Measurements from ENCODE around the gene UBXN10.

DNA sequence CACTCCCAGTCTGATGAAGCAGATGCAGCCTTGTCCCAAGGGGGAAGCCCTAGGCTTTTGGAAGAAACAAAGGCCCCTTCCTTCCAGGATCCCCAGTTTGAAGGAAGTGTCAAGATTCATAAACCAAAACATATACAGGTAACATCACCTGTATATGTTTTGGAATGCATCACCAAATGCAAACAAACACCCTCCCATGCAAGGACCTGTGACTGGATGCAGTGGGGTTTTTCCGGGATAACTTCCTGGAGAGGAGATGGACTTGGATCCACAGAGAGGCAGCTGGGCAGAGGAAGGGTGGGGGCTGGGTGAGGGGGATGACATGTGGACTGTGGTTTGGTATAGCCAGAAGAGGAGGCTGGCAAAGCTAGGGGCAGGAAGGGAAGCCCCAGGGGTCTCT is 48.3 kb upstream of the UBXN10 start:
- TF ChIP-seq, protein P1, sequence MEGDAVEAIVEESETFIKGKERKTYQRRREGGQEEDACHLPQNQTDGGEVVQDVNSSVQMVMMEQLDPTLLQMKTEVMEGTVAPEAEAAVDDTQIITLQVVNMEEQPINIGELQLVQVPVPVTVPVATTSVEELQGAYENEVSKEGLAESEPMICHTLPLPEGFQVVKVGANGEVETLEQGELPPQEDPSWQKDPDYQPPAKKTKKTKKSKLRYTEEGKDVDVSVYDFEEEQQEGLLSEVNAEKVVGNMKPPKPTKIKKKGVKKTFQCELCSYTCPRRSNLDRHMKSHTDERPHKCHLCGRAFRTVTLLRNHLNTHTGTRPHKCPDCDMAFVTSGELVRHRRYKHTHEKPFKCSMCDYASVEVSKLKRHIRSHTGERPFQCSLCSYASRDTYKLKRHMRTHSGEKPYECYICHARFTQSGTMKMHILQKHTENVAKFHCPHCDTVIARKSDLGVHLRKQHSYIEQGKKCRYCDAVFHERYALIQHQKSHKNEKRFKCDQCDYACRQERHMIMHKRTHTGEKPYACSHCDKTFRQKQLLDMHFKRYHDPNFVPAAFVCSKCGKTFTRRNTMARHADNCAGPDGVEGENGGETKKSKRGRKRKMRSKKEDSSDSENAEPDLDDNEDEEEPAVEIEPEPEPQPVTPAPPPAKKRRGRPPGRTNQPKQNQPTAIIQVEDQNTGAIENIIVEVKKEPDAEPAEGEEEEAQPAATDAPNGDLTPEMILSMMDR (IDR thresholded peaks at IDR 0.05) = no peak
- TF ChIP-seq POLR2AphosphoS5 (IDR thresholded peaks at IDR 0.05) (no peak), POLR2A (IDR thresholded peaks at IDR 0.05) (no peak)
